Measurements from ENCODE around the gene TBC1D9B. TPM values are rescaled to one million over a fixed set of nuclear protein-coding genes. Genes with fewer than 3 reads are reported as not detected.

Gene TBC1D9B
- total and polyA plus RNA-seq, 2 of the 13 experiments (the other 11 are each of a cell fraction or from before 2014, with no cell fraction given) = 35.0 to 50.0 TPM

GRCh38 chr5:179887095-179887494, 20.6 kb downstream of the TBC1D9B start:
- Histone ChIP-seq H4K20me1 (ENCODE audit: insufficient read depth, low read length) (no peaks in the 10 kb centered on the region), H3K27ac (ENCODE audit: extremely low read length, insufficient read depth, low read length) (no peak overlapping the region), H2AFZ (ENCODE audit: low read length) (no peak overlapping the region), H3K27me3 (ENCODE audit: control insufficient read depth in 1 of 2, insufficient read depth in 2 of 2, low read length in 2 of 2) (no peaks in the 10 kb centered on the region), H3K36me3 (replicated peaks in 1 of 2; ENCODE audit: control insufficient read depth in 1 of 2, insufficient read depth in 2 of 2, low read length in 2 of 2) (peaks cover 43 to 79% of the 10 kb centered on the region in 2 experiments), H3K4me1 (ENCODE audit: insufficient read depth, low read length) (no peaks in the 10 kb centered on the region), H3K4me2 (ENCODE audit: low read depth, low read length) (no peak overlapping the region), H3K4me3 (replicated peaks in 1 of 3; ENCODE audit: insufficient read depth in 1 of 3, low read depth in 2 of 3, low read length in 3 of 3) (no peak overlapping the region), H3K9ac (ENCODE audit: insufficient read depth, low read depth, low read length) (no peak overlapping the region), H3K9me3 (ENCODE audit: low read length) (peaks cover 27% of the 10 kb centered on the region), H3K79me2 (ENCODE audit: insufficient read depth, low read length) (no peaks in the 10 kb centered on the region)
- no peak for FAIRE-seq
- ATAC-seq = no peak
- TF ChIP-seq ZNF839 (CRISPR knock-in tag; IDR thresholded peaks at IDR 0.05; ENCODE audit: borderline replicate concordance) (no peak), MXD4 (CRISPR knock-in tag; IDR thresholded peaks at IDR 0.05) (no peak), ZNF780A (CRISPR knock-in tag; IDR thresholded peaks at IDR 0.05) (no peak), KLF9 (CRISPR knock-in tag; IDR thresholded peaks at IDR 0.05; ENCODE audit: low read depth) (no peak)
- WGBS (ENCODE audit: low lambda C conversion rate) = 97% methylated on average over 11 of the region's 11 CpGs
- ChIA-PET CTCF (ENCODE audit: low intra/inter-chr PET ratio, low total read pairs) (no interaction called here), POLR2A (no interaction called here)
- no TSS peak for BruUV-seq (replicated peaks)
- intact Hi-C loops (cut with micrococcal nuclease; ENCODE audit: unreplicated experiment) = no loop called here
- no peak for DNase-seq (ENCODE audit: low spot score)
- in situ Hi-C loops (cut with HindIII; ENCODE audit: extremely low pct_ligation_motif_present, low pct_unique_long_range_greater_than_20kb) = no loop called here

DNA sequence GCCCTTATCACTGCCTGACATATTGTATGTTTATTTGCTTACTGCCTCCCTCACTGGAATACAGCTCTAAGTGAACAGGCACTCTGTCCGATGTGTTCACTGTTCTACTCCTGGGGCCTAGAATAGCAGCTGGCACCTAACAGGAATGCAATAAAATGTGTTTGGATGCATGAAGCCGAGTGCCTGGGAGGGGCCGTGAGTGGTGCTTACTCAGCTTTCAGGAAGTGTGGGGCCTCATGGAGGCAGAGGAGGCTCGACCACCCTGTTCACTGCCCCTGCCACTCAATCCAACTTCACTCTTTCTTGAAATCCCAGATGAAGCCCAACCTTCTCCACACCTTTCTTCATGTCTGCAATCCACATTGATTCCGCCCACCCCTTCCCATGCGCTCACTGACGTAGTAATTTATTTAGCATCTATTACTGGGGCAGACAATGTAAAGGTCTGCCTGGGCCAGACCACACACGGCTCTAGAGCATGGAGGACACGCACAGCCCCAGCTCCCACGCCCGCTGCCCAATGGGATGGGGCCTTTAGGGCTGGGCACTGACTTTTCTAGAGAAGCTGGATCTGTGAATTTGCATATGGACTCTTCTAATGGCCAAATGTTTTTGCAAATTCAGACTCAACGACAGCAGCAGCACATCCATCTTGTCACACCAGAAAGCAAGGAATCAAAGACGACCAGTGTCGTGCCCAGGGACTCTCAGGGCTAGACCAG, 21.3 kb downstream of the TBC1D9B start:
- ChIA-PET CTCF (ENCODE audit: low intra/inter-chr PET ratio, low total read pairs) (no interaction called here), POLR2A (no interaction called here)
- H3K27ac ChIP-seq (ENCODE audit: extremely low read length, insufficient read depth, low read length) = no peak overlapping the region
- H3K9ac ChIP-seq (ENCODE audit: insufficient read depth, low read depth, low read length) = no peak overlapping the region
- ATAC-seq (no peak), DNase-seq (ENCODE audit: low spot score) (no peak), FAIRE-seq (no peak)
- WGBS (ENCODE audit: low lambda C conversion rate) = 95% methylated on average over 14 of the region's 14 CpGs
- H3K4me1 ChIP-seq (ENCODE audit: insufficient read depth, low read length) = no peaks in the 10 kb centered on the region
- BruUV-seq (replicated peaks) = no TSS peak
- peaks cover 28% of the 10 kb centered on the region for H3K9me3 ChIP-seq (ENCODE audit: low read length)
- H4K20me1 ChIP-seq (ENCODE audit: insufficient read depth, low read length) = no peaks in the 10 kb centered on the region
- H3K4me3 ChIP-seq (replicated peaks in 1 of 3; ENCODE audit: insufficient read depth in 1 of 3, low read depth in 2 of 3, low read length in 3 of 3) = no peak overlapping the region
- intact Hi-C loops (cut with micrococcal nuclease; ENCODE audit: unreplicated experiment) (no loop called here), in situ Hi-C loops (cut with HindIII; ENCODE audit: extremely low pct_ligation_motif_present, low pct_unique_long_range_greater_than_20kb) (no loop called here)
- H3K36me3 ChIP-seq (replicated peaks in 1 of 2; ENCODE audit: control insufficient read depth in 1 of 2, insufficient read depth in 2 of 2, low read length in 2 of 2) = peaks cover 38 to 73% of the 10 kb centered on the region in 2 experiments
- TF ChIP-seq SALL1 (CRISPR knock-in tag; IDR thresholded peaks at IDR 0.05) (no peak), ZSCAN20 (CRISPR knock-in tag; IDR thresholded peaks at IDR 0.05; ENCODE audit: borderline replicate concordance) (no peak)
- H3K27me3 ChIP-seq (ENCODE audit: control insufficient read depth in 1 of 2, insufficient read depth in 2 of 2, low read length in 2 of 2) = no peaks in the 10 kb centered on the region
- H2AFZ ChIP-seq (ENCODE audit: low read length) = no peak overlapping the region
- no peaks in the 10 kb centered on the region for H3K79me2 ChIP-seq (ENCODE audit: insufficient read depth, low read length)
- H3K4me2 ChIP-seq (ENCODE audit: low read depth, low read length) = no peak overlapping the region

Data from HepG2 (cell line).